Glutamatergic neuron (in vitro differentiated cells): ENCODE results near the gene CDC14B. TPM values are rescaled to one million over a fixed set of nuclear protein-coding genes. Genes with fewer than 3 reads are reported as not detected.
"Not testable (repeated sequence)": the region's sequence is repeated elsewhere in the genome, so short reads cannot be mapped to it uniquely, and the experiment has no call there.

Experiments
- DNase-seq: peaks from one replicate; pipeline ENCODE4 v3.0.0; 2022
- H3K27ac Mint-ChIP-seq: one replicate; pipeline ENCODE4 v1.8.0; 2020; ENCODE audit warnings: mild to moderate bottlenecking, mixed read lengths, inconsistent platforms; ENCODE audit not compliant: unreplicated experiment
- H3K27me3 Mint-ChIP-seq: one replicate; pipeline ENCODE4 v1.8.0; 2020; ENCODE audit warnings: mild to moderate bottlenecking, moderate library complexity, mixed read lengths, inconsistent platforms; ENCODE audit not compliant: unreplicated experiment
- H3K36me3 Mint-ChIP-seq: one replicate; pipeline ENCODE4 v1.8.0; 2020; ENCODE audit warnings: mild to moderate bottlenecking, mixed read lengths, inconsistent platforms; ENCODE audit not compliant: unreplicated experiment
- H3K4me1 Mint-ChIP-seq: one replicate; pipeline ENCODE4 v1.8.0; 2020; ENCODE audit warnings: mild to moderate bottlenecking, low read depth, mixed read lengths, inconsistent platforms; ENCODE audit not compliant: unreplicated experiment
- H3K4me3 Mint-ChIP-seq: one replicate; pipeline ENCODE4 v1.8.0; 2020; ENCODE audit warnings: mild to moderate bottlenecking, mixed read lengths, inconsistent platforms; ENCODE audit not compliant: unreplicated experiment
- H3K9me3 Mint-ChIP-seq: one replicate; pipeline ENCODE4 v1.8.0; 2020; ENCODE audit warnings: mild to moderate bottlenecking, moderate library complexity, mixed read lengths, inconsistent platforms; ENCODE audit not compliant: unreplicated experiment
- CTCF ChIP-seq: fragments of 200-600 bp; sonication (generic); IDR thresholded peaks from one replicate; pipeline ENCODE4 v1.5.0; 2021; ENCODE audit not compliant: partially characterized antibody, unreplicated experiment
- total RNA-seq: library from RNA; stranded (reverse); fragmentation: NEBNext Ultra II Directional; extraction: Animal tissue kit (Norgen Biotek cat#: 25700); gene quantifications from one replicate; pipeline ENCODE4 v1.2.1, GENCODE V29; 2021; ENCODE audit not compliant: unreplicated experiment

Gene CDC14B
- total RNA-seq, 1 donor from 2014 or later, result 9.2 TPM

- Mint-ChIP-seq H3K27ac (no peak overlapping the region), H3K36me3 (no peaks in the 10 kb centered on the region), H3K27me3 (no peaks in the 10 kb centered on the region), H3K9me3 (no peaks in the 10 kb centered on the region), H3K4me3 (no peak overlapping the region), H3K4me1 (no peaks in the 10 kb centered on the region)
- DNase-seq, result no peak
- TF ChIP-seq CTCF, result no peak
Measured at GRCh38 chr9:96587338-96588315, 32.0 kb downstream of the CDC14B start.

- Mint-ChIP-seq H3K27me3 (peaks cover 2% of the 10 kb centered on the region), H3K4me1 (no peaks in the 10 kb centered on the region), H3K4me3 (no peak overlapping the region), H3K9me3 (no peaks in the 10 kb centered on the region), H3K36me3 (no peaks in the 10 kb centered on the region), H3K27ac (no peak overlapping the region)
- no peak for TF ChIP-seq CTCF
- DNase-seq, result no peak
Measured at GRCh38 chr9:96585426-96585825, 34.2 kb downstream of the CDC14B start.

GRCh38 chr9:96582199-96582598 lies 37.4 kb downstream of the CDC14B start:
- H3K36me3 Mint-ChIP-seq, H3K4me3 Mint-ChIP-seq, DNase-seq, H3K27ac Mint-ChIP-seq, H3K9me3 Mint-ChIP-seq, H3K4me1 Mint-ChIP-seq, H3K27me3 Mint-ChIP-seq: not testable (repeated sequence)

GRCh38 chr9:96581786-96582185 lies 37.9 kb downstream of the CDC14B start:
- no peak for TF ChIP-seq CTCF
- no peak for DNase-seq
- no peaks in the 10 kb centered on the region for H3K9me3 Mint-ChIP-seq
- H3K27me3 Mint-ChIP-seq, result peaks cover 2% of the 10 kb centered on the region
- H3K4me1 Mint-ChIP-seq, result no peaks in the 10 kb centered on the region
- no peak overlapping the region for H3K27ac Mint-ChIP-seq
- no peaks in the 10 kb centered on the region for H3K36me3 Mint-ChIP-seq
- no peak overlapping the region for H3K4me3 Mint-ChIP-seq

- peaks cover 2% of the 10 kb centered on the region for H3K27me3 Mint-ChIP-seq
- no peak overlapping the region for H3K27ac Mint-ChIP-seq
- H3K36me3 Mint-ChIP-seq, result no peaks in the 10 kb centered on the region
- no peaks in the 10 kb centered on the region for H3K4me1 Mint-ChIP-seq
- no peaks in the 10 kb centered on the region for H3K9me3 Mint-ChIP-seq
- no peak for DNase-seq
- TF ChIP-seq CTCF, result no peak
- H3K4me3 Mint-ChIP-seq, result no peak overlapping the region
Measured at GRCh38 chr9:96581301-96581700, 38.3 kb downstream of the CDC14B start.
